Measurements from ENCODE around the gene AMHR2. TPM values are rescaled to one million over a fixed set of nuclear protein-coding genes. Genes with fewer than 3 reads are reported as not detected.

The AMHR2 gene
- total and polyA plus RNA-seq, 2 experiments from 2014 or later: 0.24 TPM; not detected in 1

- no peaks in the 10 kb centered on the region for H3K9me2 ChIP-seq (ENCODE audit: insufficient read depth)
- ATAC-seq (peak; percentile 17; the same call in 2 of the 3 replicates), DNase-seq (ENCODE audit: low spot score) (no peak)
- Mint-ChIP-seq H3K4me1 (peaks cover 47% of the 10 kb centered on the region), H3K36me3 (ENCODE audit: low read depth) (peaks cover 100% of the 10 kb centered on the region), H3K9me3 (no peaks in the 10 kb centered on the region), H3K4me3 (no peak overlapping the region), H3K27ac (no peak overlapping the region), H3K27me3 (ENCODE audit: insufficient read depth, low read depth, poor library complexity) (no peaks in the 10 kb centered on the region)
- peaks cover 11% of the 10 kb centered on the region; the same call in 1 of the 2 replicates for H3K4me1 ChIP-seq (ENCODE audit: insufficient read depth)
- H4K20me1 ChIP-seq (replicated peaks; ENCODE audit: insufficient read depth): peaks cover 90% of the 10 kb centered on the region
- H3K27ac ChIP-seq (ENCODE audit: low read depth): peak overlapping the region; percentile 67
- TF ChIP-seq CTCF (conservative IDR thresholded peaks at IDR 0.05; ENCODE audit: low read depth in 2 of 2) (no peak), CREB1 (CRISPR knock-in tag; IDR thresholded peaks at IDR 0.05; ENCODE audit: low read depth) (no peak), ZNF462 (CRISPR knock-in tag; IDR thresholded peaks at IDR 0.05) (no peak), JUNB (IDR thresholded peaks at IDR 0.05; ENCODE audit: unreplicated experiment) (no peak), EZH2phosphoT487 (IDR thresholded peaks at IDR 0.05; ENCODE audit: unreplicated experiment) (no peak), ETS1 (IDR thresholded peaks at IDR 0.05) (no peak), STAT1 (IDR thresholded peaks at IDR 0.05; ENCODE audit: unreplicated experiment) (no peak), NANOG (IDR thresholded peaks at IDR 0.05; ENCODE audit: borderline replicate concordance) (no peak), REST (IDR thresholded peaks at IDR 0.05; ENCODE audit: unreplicated experiment) (no peak)
- no peaks in the 10 kb centered on the region for H3K27me3 ChIP-seq (ENCODE audit: insufficient read depth)
- peaks cover 88% of the 10 kb centered on the region for H3K79me2 ChIP-seq (replicated peaks; ENCODE audit: insufficient read depth)
- no peak overlapping the region for H3K4me2 ChIP-seq
- H3F3A ChIP-seq (replicated peaks; ENCODE audit: low read depth): peaks cover 62% of the 10 kb centered on the region
- no peak overlapping the region for H3K4me3 ChIP-seq
- peaks cover 97% of the 10 kb centered on the region for H3K36me3 ChIP-seq (ENCODE audit: insufficient read depth)
- no peak overlapping the region for H2AFZ ChIP-seq
These were observed 41.2 kb downstream of the AMHR2 start for GRCh38 chr12:53464685-53465418.
